NCI-H345 (cell line): ENCODE measurements around the gene SLAIN2.

Source experiments
- DNase-seq: peaks from one replicate; lab custom pipeline; 2025; lab: John Stamatoyannopoulos, UW

The SLAIN2 gene

DNA sequence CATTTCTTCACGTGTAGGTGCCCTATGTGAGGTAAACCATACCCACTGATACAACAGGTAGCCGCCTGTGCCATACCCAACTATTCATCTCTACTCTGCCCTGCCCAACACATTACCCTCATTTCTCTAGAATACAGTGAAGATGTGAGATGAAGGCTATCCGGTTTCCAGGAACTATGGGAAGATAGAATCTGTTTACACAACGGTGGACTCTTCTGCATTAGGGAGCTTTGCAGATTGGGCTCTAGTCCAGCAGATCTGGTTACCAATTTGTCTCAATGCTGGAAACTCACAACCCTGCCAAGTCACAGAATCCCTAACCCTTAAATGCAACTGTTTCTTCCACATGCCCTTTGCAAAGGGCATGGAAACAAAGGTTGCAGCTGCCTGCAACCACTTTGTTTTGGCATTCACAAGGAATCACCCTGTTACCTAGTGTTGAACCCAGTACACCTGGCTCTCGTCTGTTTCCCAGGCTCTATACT lies 6.4 kb upstream of the SLAIN2 start:
- DNase-seq: no peak

DNA sequence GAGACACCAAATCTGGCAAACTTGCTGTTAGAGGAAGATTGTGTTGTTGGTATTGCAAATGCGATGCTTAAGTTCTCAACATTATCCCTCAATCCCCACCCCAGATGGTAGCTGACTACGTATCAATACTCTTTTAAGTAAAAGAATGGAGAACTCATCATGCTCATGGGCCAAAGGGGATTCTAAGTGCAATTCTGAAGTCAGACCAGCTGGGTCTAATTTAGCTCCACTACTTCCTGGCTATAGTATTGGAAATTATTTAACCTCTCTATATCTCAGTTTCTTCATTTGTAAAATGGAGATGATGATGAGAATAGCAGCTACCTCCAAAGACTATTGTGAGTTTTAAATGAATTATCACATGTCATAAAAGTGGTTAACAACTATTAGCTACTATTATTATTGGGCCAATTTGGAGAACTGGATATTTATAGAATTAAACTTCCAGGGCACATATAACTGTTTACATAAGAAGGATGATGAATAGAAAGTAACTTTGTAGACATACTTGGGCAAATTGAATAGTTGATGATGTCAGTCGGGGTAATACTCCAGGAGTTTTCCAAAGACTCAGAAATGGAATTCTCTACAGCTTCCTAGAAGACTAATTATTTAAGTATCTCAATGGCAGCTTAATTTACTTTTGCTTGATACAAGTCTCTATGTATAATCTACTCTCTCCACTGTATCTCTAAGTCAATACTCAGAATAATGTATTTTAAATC lies 5.0 kb upstream of the SLAIN2 start:
- DNase-seq: no peak

DNA sequence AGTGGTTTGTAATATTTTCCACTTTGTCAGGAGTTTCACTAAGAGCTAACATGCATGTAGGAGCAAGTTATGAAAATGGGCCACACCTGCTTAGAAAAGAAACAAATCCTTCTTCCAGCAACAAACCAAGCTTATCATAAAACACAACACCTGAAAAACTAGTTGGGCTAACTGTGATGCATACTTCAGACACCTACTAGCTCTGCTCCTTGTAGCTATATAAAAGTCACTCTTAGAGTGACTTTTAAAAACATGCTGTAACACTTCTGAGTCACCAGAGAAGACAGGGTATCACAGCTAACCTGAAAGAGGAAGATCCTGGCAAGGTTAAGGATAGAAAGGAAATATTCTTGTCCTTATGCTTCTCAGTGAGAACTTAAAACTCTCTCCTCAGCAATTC lies 3.6 kb upstream of the SLAIN2 start:
- DNase-seq: no peak

DNA sequence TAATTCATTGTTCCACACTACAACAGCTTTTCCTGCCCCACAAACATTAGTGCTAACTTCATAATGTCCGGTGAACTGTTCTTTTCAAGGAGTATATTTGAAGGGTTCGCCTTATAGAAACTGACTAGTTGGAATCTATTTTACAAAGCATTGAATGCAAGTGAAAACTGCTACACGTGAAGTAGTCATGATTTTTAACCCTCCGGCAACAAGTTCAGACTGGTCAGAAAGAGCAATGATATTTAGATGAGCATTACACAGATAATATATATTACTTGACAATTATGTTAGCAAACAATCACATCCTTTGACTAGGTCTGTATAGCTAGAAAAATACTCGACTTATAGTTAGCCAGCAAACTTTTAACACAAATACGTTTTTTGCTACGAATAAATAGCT lies 1.7 kb upstream of the SLAIN2 start:
- DNase-seq: no peak

DNA sequence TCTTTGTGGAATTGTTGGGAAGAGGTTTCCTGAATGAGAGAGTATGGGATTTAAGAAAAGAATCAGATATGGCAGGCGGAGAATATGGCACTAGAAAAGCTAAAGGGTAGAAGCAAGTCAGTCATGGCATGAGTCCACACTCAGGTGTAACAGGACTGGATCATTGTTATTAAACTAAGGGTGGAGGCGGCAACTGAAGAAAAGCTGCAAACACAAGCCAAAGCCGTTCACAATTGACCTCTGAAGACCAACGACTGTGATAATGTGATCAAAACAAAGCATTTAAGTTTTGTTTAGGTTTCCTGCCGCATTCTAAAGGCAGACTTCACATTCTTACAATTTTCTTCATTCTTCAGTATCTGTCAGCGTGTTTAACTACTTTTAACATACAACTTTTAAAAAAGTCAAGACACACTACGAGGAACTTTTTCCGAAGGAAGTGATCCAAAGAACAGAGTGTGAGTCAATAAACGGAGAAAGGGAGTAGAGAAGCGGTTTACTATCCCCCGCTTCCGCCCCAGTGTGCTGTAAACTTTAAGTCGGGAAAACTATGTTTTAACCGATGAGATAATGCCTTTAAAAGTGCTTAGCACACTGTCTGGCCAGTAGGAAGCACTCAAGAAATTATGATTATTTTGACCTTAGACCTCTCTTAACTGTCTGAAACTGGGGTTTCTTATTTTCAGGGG lies 909 bp upstream of the SLAIN2 start:
- no peak for DNase-seq

DNA sequence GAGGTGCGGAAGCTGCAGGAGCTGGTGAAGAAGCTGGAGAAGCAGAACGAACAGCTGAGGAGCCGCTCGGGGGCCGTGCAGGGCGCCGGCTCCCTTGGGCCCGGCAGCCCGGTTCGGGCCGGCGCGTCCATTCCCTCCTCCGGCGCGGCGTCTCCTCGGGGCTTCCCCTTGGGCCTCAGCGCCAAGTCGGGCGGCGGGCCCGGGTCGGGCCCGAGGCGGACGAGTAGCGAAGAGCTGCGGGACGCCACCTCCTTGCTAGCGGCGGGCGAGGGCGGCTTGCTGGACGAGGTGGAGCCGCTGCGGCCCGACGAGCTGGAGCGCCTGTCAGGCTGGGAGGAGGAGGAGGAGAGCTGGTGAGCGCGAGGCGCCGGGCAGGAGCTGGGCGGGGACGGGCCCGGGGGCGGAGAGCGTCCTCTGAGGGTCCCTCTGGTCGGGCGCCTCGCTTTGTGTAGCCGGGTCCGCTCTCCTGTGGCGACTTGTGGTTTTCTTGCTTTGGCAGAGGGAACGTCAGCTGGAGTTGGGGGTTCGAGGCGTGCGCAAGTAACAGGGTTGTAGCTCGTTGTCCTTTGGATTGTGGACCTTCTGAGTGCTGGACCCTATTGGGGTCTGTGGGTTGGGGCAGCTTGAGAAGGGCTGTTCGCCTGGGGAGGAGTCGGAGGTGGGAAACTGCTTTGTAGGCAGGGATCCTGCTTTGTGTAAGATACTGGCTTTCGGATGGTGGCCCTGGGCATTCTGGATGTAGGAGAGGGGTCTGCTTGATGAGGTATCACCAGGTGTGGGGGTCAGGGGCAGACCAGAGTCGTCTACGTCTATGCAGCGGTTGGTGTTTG lies 662 bp downstream of the SLAIN2 start:
- DNase-seq: peak; percentile 28

DNA sequence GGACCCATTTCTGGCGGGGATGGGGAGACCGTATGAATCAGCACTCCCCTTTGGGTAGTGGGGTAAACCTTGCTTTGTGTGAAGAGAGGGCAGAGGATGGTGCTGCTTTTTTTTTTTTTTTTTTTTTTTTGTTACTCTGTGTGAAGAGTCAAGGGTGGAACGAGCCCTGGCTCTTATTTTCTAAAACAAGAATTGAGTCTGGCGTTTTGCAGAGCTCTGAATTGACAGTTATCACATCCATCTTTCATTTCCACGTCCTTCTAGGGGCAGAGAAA lies 1.2 kb downstream of the SLAIN2 start:
- DNase-seq: no peak

DNA sequence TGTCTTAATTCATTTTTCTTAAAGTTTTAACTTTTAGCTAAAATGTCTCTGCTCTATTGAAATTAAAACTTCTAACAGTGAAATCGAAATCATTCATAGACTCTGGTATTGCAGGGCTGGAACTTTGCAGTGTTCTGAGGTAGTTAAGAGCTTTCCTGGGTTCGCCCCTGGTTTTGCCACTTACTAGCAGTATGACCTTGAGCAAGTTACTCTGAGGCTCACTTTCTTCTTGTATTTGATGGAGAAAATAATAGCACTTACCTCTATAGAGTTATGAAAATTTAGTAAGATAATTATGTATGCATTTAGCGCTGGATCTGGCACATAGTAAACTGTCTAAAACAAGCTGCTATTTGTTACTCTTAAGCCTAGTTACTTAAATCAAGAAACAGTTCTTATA lies 1.7 kb downstream of the SLAIN2 start:
- no peak for DNase-seq

DNA sequence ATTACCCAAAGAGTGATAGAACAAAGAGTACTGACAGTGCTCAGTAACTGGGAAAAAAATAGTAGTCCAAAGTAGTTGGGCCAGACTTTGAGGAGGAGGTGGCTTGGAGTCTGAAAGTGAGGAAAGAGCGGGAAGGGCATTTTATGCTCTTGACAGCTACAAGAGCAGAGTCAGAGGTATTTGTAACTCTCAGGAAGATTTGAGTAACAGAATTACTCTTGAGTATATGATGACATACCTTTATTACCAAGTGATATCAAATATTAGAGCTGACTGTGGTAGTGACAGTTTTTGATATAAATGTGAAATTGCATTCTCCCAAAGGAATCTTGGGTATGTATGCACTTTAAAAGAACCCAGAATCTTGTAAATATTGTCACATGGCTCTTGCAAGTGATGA lies 2.2 kb downstream of the SLAIN2 start:
- DNase-seq: no peak

DNA sequence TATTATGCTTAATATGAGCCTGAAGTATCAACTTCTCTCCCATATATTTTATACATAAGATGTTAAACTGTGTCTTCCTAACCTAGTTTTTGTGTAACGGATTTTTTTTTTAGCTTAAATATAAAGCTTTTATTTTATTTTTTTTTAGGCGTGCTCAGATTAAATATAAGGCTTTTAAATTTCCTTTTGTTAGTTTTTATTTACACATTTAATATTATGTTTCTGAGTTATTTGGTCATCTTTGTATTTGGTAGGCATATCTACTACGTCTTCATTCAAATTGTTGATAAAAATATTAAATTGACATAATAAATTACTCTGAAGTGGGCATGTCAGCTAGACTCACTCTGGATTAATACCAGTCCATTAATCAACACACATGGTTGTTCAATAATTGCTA lies 4.2 kb downstream of the SLAIN2 start:
- no peak for DNase-seq

DNA sequence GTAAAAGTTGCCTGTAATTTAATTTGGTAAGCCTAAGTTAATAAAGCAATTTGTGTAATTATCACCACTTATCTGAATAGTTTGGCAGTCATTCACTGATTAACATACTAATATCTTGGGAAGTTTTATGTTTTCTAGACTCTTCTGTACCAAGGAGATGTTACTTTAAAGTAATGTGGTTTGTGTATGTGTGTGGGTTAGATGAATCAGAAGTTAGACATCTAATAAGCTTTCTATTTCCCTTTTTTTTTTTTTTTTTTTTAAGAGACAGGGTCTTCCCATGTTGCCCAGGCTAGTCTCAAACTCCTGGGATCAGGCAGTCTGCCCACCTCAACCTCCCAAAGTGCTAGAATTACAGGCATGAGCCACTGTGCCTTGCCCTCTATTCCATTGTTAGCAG lies 5.3 kb downstream of the SLAIN2 start:
- no peak for DNase-seq

DNA sequence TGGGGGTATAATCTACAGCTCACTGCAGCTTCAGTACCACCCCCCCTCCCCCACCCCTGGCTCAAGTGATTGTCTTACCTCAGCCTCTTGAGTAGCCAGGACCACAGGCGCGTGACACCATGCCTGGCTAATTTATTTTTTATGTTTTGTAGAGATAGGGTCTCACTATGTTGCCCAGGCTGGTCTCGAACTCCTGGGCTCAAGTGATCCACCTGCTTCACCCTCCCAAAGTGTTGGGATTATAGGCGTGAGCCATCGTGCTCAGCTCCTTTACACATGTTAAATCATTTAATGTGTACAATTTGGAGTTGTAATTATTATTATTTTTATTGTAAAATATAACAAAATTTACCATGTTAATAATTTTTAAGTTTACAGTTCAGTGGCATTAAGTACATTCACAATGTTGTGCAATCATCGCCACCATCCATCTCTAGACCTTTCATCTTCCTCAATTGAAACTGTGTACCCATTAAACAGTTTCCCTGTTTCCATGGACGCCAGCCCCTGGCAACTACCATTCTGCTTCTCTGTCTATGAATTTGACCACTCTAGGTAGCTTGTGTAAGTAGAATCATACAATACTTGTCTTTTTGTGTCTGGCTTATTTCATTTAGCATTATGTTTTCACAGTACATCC lies 6.1 kb downstream of the SLAIN2 start:
- DNase-seq: no peak

DNA sequence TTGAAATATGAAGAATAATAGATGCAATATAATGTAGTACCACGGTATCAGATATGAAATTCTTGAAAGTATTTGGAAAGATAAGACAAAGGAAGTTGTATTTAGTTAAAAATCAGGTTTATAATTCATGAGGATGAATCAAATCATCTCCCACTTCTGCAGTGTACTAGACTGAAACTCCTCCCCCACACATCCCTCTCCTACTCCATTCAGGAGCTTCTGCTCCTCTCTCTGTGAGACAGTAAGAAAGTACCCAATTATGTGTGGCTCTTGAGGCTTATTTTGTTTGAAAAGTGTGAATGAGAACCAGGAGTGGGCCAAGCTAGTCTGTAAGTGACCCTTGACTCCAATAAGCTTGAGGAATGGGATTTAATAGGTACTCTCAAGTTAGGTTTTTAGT lies 9.5 kb downstream of the SLAIN2 start:
- DNase-seq: no peak

DNA sequence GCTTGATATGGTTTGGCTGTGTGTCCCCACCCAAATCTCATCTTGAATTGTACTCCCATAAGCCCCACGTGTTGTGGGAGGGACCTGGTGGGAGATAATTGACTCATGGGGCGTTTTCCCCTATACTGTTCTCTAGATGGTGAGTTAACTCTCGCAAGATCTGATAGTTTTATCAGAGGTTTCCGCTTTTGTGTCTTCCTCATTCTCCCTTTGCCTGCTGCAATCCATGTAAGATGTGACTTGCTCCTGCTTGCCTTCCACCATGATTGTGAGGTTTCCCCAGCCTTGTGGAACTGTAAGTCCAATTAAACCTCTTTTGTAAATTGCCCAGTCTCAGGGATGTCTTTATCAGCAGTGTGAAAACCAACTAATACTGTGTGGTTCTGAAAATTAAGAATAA lies 11.5 kb downstream of the SLAIN2 start:
- DNase-seq: no peak

DNA sequence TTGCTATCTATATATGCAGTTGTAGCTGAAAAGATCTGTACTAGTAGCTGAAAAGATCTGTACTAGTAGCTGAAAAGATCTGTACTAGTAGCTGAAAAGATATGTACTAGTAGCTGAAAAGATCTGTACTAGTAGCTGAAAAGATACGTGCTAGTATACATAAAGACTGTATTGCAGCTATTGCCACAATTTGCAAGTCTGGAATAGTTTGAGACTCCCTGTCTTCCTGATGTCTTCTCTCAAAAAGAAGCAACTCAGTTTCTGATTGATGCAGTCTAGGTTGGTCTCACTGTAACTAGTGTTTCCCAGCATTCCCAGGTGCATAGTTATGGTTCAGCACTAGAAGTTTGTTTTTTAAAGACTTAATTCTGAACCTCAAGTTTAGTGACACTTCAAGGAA lies 15.0 kb downstream of the SLAIN2 start:
- no peak for DNase-seq

DNA sequence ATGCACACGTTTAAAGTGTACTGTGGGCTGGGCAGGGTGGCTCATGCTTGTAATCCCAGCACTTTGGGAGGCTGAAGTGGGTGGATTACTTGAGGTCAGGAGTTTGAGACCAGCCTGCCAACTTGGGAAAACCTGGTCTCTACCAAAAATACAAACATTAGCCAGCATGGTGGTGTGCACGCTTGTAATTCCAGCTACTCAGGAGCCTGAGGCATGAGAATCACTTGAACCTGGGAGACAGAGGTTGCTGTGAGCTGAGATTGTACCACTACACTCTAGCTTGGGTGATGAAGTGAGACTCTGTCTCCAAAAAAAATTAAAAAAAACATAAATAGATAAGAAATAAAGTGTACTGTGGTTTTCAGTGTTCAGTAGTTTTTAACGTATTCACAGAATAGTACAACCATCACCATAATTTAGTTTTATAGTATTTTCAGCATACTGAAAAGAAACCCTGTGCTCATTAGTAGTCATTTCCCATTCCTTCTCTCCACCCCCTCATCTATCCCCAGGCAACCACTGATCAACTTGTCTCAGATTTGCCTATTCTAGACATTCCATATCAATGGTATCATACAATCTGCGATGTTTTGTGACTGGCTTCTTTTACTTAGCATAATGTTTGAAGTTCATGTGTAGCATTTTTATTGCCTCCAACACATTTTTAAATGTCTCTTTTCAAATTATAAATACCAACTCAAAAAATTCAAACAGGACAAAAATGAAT lies 19.1 kb downstream of the SLAIN2 start:
- no peak for DNase-seq

DNA sequence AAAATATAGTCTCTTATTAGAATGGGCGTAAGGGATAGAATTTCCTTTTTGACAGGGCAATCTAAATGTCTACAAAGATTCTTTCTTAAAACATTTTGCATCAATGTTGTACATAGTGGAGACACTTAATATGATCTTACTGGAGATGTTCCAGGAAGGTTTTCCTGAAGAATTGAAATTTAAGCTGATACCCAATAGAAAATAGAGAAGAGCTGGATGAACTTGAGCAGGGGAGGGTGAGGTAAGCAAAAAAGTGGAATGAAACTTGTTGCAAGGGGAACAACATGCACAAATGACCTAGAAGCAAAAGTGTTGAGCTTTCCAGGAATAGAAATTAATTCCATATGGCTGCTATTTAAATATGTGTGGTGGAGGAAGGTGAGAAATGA lies 19.7 kb downstream of the SLAIN2 start:
- DNase-seq: no peak

DNA sequence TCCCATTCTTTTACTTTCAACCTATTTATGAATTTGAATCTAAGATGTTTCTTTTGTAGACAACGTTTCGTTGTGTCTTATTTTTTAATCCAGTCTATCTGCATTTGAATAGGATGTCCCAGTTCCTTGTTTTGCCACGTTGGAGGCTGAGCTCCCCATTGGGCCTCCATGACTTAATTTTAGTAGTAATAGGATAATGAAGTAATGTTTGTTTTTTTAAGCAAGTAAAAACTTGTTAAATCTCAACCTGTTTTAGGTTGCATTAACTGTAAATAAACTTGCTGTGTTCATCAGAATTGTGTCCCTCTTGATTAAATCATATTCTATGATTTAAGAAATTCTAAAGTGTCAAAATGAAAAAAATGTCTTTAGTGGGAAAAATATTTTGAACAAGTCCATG lies 25.3 kb downstream of the SLAIN2 start:
- DNase-seq: no peak

DNA sequence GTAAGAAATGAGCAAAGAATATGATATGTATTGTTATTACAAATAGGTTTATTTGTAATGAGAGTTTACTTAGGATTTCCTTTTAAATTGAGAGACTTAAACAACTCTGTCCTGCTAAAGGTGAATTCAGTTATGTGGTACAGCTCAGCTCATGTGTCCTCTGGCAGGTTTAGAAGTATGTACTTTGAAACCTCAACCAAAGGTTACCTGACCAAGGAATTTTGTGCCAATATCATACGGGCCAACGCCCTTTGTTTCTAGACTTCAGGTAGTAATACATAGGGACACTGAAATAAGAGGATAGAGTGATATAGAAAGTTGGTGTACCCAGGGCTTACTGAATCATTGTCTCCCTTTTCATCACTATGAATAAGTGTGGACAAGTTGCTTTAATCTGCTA lies 25.7 kb downstream of the SLAIN2 start:
- DNase-seq: no peak

DNA sequence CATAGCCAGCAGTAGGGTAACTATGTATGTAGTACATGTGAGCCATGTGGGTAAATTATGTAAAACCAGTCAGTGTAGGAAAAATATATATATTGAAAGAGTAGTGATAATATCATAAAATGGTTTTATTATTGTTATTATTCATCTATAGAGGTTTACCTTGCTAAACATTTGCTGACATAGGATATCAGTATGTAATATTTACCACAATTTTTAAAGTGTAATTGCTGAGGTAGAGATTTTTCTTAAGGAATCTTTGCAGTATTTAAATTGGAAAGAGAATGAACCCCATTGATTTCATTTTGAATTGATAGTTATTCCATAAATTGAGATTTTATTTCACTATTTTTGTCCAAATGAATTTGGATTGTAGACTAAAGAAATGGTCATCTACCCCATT lies 27.1 kb downstream of the SLAIN2 start:
- DNase-seq: no peak

DNA sequence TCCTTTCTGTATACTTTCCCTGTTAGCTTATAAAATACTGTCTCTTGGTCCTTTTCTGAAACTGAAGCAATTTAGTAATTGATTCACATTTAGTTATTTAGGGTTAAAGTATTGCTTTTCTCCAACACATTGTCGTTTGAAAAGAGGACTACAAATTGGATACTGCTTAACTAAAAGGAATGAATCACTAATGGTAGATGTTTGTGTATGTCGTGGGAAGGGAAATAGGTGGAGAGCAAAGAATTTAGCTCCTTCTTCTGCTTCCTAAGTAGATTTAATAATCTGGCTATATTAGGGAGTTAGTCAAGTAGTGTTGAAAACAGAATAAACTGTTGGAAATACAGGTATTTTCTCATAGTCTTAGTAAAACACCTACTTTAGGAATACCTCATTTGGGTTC lies 27.9 kb downstream of the SLAIN2 start:
- DNase-seq: no peak

DNA sequence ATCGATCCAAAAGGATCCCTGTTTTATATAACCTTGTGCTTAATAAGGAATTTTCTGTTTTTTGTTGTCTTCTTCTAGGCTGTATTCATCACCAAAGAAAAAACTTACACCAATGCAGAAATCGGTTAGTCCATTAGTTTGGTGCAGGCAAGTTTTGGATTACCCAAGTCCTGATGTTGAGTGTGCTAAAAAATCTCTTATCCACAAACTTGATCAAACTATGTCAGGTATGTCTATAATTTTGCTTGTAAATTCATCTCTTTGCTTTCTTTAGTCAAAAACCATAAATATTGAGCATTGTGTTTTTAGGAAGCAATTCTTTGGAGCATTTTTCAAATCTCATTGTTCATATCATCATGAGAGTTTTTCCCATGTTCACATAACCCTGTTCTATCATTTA lies 28.4 kb downstream of the SLAIN2 start:
- no peak for DNase-seq
